Hepatocyte (in vitro differentiated cells): ENCODE results near the gene ST6GALNAC4. TPM values are rescaled to one million over a fixed set of nuclear protein-coding genes. Genes with fewer than 3 reads are reported as not detected.

Experiments used
- DNase-seq: peaks from one replicate; pipeline ENCODE4 v3.0.0-alpha.2; 2016; ENCODE audit warnings: low spot score
- H2AFZ ChIP-seq: fragments of 200-600 bp; sonication (generic); 2 replicates; pipeline ENCODE4 v1.6.0; 2016; ENCODE audit warnings: antibody characterized with exemption, mild to moderate bottlenecking
- H3K27ac ChIP-seq: fragments of 200-600 bp; sonication (generic); 2 replicates; pipeline ENCODE4 v1.5.1; 2016; ENCODE audit warnings: mild to moderate bottlenecking
- H3K27me3 ChIP-seq: fragments of 200-600 bp; sonication (generic); 2 replicates; pipeline ENCODE4 v1.6.1; 2016
- H3K36me3 ChIP-seq: fragments of 200-600 bp; sonication (generic); replicated peaks from 2 replicates; pipeline ENCODE4 v1.5.1; 2016; ENCODE audit warnings: low read depth; ENCODE audit not compliant: insufficient read depth
- H3K4me1 ChIP-seq: fragments of 200-600 bp; sonication (generic); 2 replicates; pipeline ENCODE4 v1.5.1; 2016; ENCODE audit warnings: mild to moderate bottlenecking, moderate library complexity; ENCODE audit not compliant: insufficient read depth
- H3K4me2 ChIP-seq: fragments of 200-600 bp; sonication (generic); 2 replicates; pipeline ENCODE4 v1.6.0; 2016
- H3K4me3 ChIP-seq: fragments of 200-600 bp; sonication (generic); 2 replicates; pipeline ENCODE4 v1.5.1; 2016; ENCODE audit warnings: mild to moderate bottlenecking
- H3K79me2 ChIP-seq: fragments of 200-600 bp; sonication (generic); 2 replicates; pipeline ENCODE4 v1.6.0; 2017; ENCODE audit warnings: mild to moderate bottlenecking
- H3K9me2 ChIP-seq: fragments of 200-600 bp; sonication (generic); replicated peaks from 2 replicates; pipeline ENCODE4 v1.6.0; 2017; ENCODE audit warnings: mild to moderate bottlenecking; ENCODE audit not compliant: insufficient read depth
- H3K9me3 ChIP-seq: fragments of 200-600 bp; sonication (generic); 2 replicates; pipeline ENCODE4 v1.5.1; 2016; ENCODE audit warnings: low read depth, mild to moderate bottlenecking
- H4K20me1 ChIP-seq: fragments of 200-600 bp; sonication (generic); 2 replicates; pipeline ENCODE4 v1.6.0; 2016; ENCODE audit warnings: mild to moderate bottlenecking; ENCODE audit not compliant: insufficient read depth, poor library complexity, severe bottlenecking
- EZH2 ChIP-seq: fragments of 200-600 bp; sonication (generic); IDR thresholded peaks from 2 replicates; pipeline ENCODE4 v1.6.1; 2016; ENCODE audit warnings: antibody characterized with exemption, mild to moderate bottlenecking, borderline replicate concordance
- EZH2phosphoT487 ChIP-seq: fragments of 200-600 bp; sonication (generic); IDR thresholded peaks from one replicate; pipeline ENCODE4 v1.6.1; 2018; ENCODE audit warnings: antibody characterized with exemption, mild to moderate bottlenecking, low read depth, moderate library complexity; ENCODE audit not compliant: unreplicated experiment, severe bottlenecking
- WGBS: methylation state at CpG from one replicate; pipeline ENCODE4 v1.1.6; 2016; ENCODE audit warnings: low lambda C conversion rate; ENCODE audit errors: missing lambda C conversion rate; 5-methylcytosine and 5-hydroxymethylcytosine counted together
- polyA plus RNA-seq: library from polyadenylated mRNA; unstranded; fragments of >200 nt; fragmentation: Nextera tagmentation; extraction: Ambion mirVana; gene quantifications from 2 replicates; pipeline ENCODE4 v1.2.1, GENCODE V29; 2016
- total RNA-seq: library from RNA; depleted of rRNA; stranded (reverse); fragments of >200 nt; gene quantifications from 2 replicates; pipeline ENCODE4 v1.2.3, GENCODE V29; 2014
- TF ChIP-seq, protein P1 (sequence below): fragments of 200-600 bp; sonication (generic); IDR thresholded peaks from 2 replicates; pipeline ENCODE4 v1.5.1; 2016; ENCODE audit warnings: antibody characterized with exemption, mild to moderate bottlenecking; ENCODE audit not compliant: poor library complexity

The ST6GALNAC4 gene
- total and polyA plus RNA-seq, 2 experiments from 2014 or later, result 14.3 to 14.6 TPM

DNA sequence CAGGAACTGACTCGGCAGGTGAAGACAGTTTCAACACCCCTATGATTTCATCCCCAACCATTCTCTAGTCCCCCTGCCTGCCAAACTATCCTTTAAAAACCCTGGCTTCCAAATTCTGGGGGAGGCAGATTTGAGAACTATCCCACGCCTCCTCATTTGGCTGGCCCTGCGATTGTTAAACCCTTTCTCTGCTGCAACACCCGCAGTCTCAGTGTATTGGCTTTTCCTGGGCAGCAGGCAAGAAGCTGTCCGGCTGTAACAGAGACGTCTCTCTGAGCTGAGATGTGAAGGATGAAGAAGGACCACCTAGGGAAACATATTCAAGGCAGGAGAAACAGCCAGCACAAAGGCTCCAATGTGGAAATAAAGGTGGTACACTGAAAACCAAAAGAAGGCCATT, 24.0 kb downstream of the ST6GALNAC4 start:
- no peaks in the 10 kb centered on the region for H3K36me3 ChIP-seq
- H3K27ac ChIP-seq, result no peak overlapping the region
- WGBS, result 97% methylated on average over 6 of the region's 6 CpGs

DNA sequence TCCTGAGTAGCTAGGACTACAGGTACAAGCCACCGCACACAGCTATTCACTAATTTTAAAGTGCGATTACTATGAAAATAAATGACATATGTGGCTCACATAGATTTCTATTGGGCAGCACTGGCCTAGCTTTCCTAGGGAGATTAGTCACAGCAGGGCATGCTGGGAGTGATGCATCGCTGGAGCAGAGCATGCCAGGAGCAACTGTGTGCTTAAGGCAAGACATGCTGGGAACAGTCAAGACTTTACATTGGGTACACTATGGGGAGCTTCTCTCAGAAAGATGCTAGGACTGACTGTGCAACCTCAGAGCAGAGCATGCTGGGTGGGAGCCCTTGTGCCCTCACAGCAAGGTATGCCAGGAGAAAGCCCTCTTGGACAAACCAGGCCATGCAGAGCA, 26.8 kb downstream of the ST6GALNAC4 start:
- TF ChIP-seq EZH2, result no peak
- no peak for TF ChIP-seq EZH2phosphoT487
- TF ChIP-seq, protein P1, sequence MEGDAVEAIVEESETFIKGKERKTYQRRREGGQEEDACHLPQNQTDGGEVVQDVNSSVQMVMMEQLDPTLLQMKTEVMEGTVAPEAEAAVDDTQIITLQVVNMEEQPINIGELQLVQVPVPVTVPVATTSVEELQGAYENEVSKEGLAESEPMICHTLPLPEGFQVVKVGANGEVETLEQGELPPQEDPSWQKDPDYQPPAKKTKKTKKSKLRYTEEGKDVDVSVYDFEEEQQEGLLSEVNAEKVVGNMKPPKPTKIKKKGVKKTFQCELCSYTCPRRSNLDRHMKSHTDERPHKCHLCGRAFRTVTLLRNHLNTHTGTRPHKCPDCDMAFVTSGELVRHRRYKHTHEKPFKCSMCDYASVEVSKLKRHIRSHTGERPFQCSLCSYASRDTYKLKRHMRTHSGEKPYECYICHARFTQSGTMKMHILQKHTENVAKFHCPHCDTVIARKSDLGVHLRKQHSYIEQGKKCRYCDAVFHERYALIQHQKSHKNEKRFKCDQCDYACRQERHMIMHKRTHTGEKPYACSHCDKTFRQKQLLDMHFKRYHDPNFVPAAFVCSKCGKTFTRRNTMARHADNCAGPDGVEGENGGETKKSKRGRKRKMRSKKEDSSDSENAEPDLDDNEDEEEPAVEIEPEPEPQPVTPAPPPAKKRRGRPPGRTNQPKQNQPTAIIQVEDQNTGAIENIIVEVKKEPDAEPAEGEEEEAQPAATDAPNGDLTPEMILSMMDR, result no peak
- H3K9me2 ChIP-seq, result no peaks in the 10 kb centered on the region
- no peak for DNase-seq
- 96% methylated on average over 3 of the region's 3 CpGs for WGBS
- no peak overlapping the region for H2AFZ ChIP-seq
- no peak overlapping the region for H3K4me3 ChIP-seq
- no peak overlapping the region for H3K27ac ChIP-seq
- no peaks in the 10 kb centered on the region for H4K20me1 ChIP-seq
- no peaks in the 10 kb centered on the region for H3K36me3 ChIP-seq
- H3K9me3 ChIP-seq, result no peaks in the 10 kb centered on the region
- no peaks in the 10 kb centered on the region for H3K27me3 ChIP-seq
- H3K79me2 ChIP-seq, result no peaks in the 10 kb centered on the region
- no peak overlapping the region for H3K4me2 ChIP-seq
- no peaks in the 10 kb centered on the region for H3K4me1 ChIP-seq

More for the DNA sequence above, 24.0 kb downstream of the ST6GALNAC4 start:
- H3K4me3 ChIP-seq, result no peak overlapping the region
- no peaks in the 10 kb centered on the region for H3K9me2 ChIP-seq
- no peak for DNase-seq
- H3K4me2 ChIP-seq, result no peak overlapping the region
- H2AFZ ChIP-seq, result no peak overlapping the region
- H3K79me2 ChIP-seq, result no peaks in the 10 kb centered on the region
- peaks cover 11% of the 10 kb centered on the region for H3K4me1 ChIP-seq
- H3K9me3 ChIP-seq, result no peaks in the 10 kb centered on the region
- no peaks in the 10 kb centered on the region for H4K20me1 ChIP-seq
- TF ChIP-seq, protein P1, result no peak
- H3K27me3 ChIP-seq, result no peaks in the 10 kb centered on the region

DNA sequence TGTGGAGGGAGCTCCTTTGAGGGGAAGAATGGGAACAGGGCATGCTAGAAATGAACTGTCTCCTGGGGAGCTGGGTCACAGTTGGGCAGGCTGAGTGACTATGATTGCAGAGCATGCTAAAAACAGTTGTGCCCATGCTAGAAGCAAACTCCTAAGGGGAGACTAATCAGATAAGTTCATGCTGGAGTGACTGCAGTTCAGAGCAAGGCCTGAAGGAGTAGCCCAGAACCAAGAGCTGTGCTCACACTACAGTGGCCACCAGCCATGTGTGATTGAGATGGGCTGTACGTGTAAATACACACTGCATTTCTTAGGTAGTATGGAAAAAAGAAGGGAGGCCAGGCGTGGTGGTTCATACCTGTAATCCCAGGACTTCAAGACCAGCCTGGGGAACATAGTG, 29.0 kb downstream of the ST6GALNAC4 start:
- Histone ChIP-seq H3K27me3 (no peaks in the 10 kb centered on the region), H3K4me3 (no peak overlapping the region), H3K79me2 (no peaks in the 10 kb centered on the region), H3K9me3 (no peaks in the 10 kb centered on the region), H3K27ac (no peak overlapping the region), H3K4me1 (no peaks in the 10 kb centered on the region), H3K36me3 (no peaks in the 10 kb centered on the region), H4K20me1 (no peaks in the 10 kb centered on the region), H3K9me2 (no peaks in the 10 kb centered on the region), H3K4me2 (no peak overlapping the region), H2AFZ (no peak overlapping the region)
- 97% methylated on average over 2 of the region's 2 CpGs for WGBS
- DNase-seq, result no peak
- TF ChIP-seq EZH2phosphoT487, result no peak
- TF ChIP-seq, protein P1, result no peak
- no peak for TF ChIP-seq EZH2

DNA sequence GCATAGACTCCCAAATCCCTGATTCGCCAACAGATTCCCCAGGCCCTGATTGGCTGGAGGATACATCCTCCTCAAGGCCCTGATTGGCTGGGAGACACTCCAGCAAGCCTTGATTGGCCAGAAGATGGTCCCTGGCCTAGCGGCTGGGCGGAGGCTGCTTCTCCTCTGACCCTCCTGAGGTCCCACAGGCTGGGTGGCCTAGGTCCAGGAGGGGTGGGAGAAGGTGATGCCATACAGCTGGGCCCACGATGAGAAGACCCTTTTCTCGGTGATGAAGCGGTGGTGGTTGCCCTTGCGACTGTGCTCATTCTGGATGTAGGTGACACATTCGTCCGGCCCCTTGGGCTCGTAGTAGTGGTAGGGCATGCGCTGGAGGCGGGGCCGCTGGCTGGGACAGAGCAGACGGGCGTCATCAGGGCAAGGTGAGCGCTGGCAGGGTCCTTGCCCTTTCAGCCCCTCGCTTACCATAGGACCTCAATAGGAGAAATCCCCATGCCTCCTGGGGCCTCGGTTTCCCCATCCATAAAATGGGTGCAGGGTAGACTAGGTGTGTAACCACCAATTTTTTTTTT, 30.4 kb downstream of the ST6GALNAC4 start:
- WGBS, result 96% methylated on average over 18 of the region's 18 CpGs

More for the DNA sequence above, 30.4 kb downstream of the ST6GALNAC4 start:
- H3K79me2 ChIP-seq, result no peaks in the 10 kb centered on the region
- no peak overlapping the region for H3K27ac ChIP-seq
- H3K4me2 ChIP-seq, result no peak overlapping the region
- no peaks in the 10 kb centered on the region for H3K27me3 ChIP-seq
- no peaks in the 10 kb centered on the region for H3K4me1 ChIP-seq
- H2AFZ ChIP-seq, result no peak overlapping the region
- H3K9me3 ChIP-seq, result no peaks in the 10 kb centered on the region
- DNase-seq, result no peak
- no peak for TF ChIP-seq EZH2
- TF ChIP-seq, protein P1, result no peak
- no peak for TF ChIP-seq EZH2phosphoT487
- H3K36me3 ChIP-seq, result no peaks in the 10 kb centered on the region
- H3K9me2 ChIP-seq, result no peaks in the 10 kb centered on the region
- no peaks in the 10 kb centered on the region for H4K20me1 ChIP-seq
- H3K4me3 ChIP-seq, result no peak overlapping the region
